Measurements from ENCODE around the gene PCDHB9.
"Not testable (repeated sequence)": the region's sequence is repeated elsewhere in the genome, so short reads cannot be mapped to it uniquely, and the experiment has no call there.

PCDHB9 gene

GRCh38 chr5:141186897-141187512, at the start of gene PCDHB9:
TSS of gene PCDHB9 (plus strand) at chr5:141187161. CDS start at chr5:141187319, 158 bp downstream.
- Mint-ChIP-seq H3K36me3 (peaks cover 18% of the 10 kb centered on the region), H3K27me3 (peaks cover 54% of the 10 kb centered on the region), H3K27ac (no peak within 1 kb of the TSS), H3K4me1 (ENCODE audit: low read depth) (peaks cover 4% of the 10 kb centered on the region), H3K9me3 (ENCODE audit: low read depth) (peaks cover 16% of the 10 kb centered on the region), H3K4me3 (peak within 1 kb of the TSS; percentile 1)

GRCh38 chr5:141137346-141137745, 49.6 kb upstream of the PCDHB9 start:
- peaks cover 28% of the 10 kb centered on the region for H3K27me3 Mint-ChIP-seq
- not testable (repeated sequence) for H3K36me3 Mint-ChIP-seq; H3K4me1 Mint-ChIP-seq (ENCODE audit: low read depth); H3K4me3 Mint-ChIP-seq; H3K27ac Mint-ChIP-seq
- peaks cover 17% of the 10 kb centered on the region for H3K9me3 Mint-ChIP-seq (ENCODE audit: low read depth)

- Mint-ChIP-seq H3K4me3 (no peak within 1 kb of the TSS), H3K36me3 (peaks cover 12% of the 10 kb centered on the region), H3K9me3 (ENCODE audit: low read depth) (peaks cover 13% of the 10 kb centered on the region), H3K4me1 (ENCODE audit: low read depth) (peaks cover 4% of the 10 kb centered on the region), H3K27ac (peak within 1 kb of the TSS; percentile 2), H3K27me3 (peaks cover 38% of the 10 kb centered on the region)
Observed at GRCh38 chr5:141149812-141150211, 37.1 kb upstream of the PCDHB9 start, which contains the start of gene PCDHB6. TSS of gene PCDHB6 (plus strand) at chr5:141150057. CDS start at chr5:141150258, 201 bp downstream.

- Mint-ChIP-seq H3K4me3 (no peak overlapping the region), H3K27me3 (peaks cover 34% of the 10 kb centered on the region), H3K27ac (no peak overlapping the region), H3K36me3 (peaks cover 12% of the 10 kb centered on the region), H3K4me1 (ENCODE audit: low read depth) (peaks cover 4% of the 10 kb centered on the region), H3K9me3 (ENCODE audit: low read depth) (peaks cover 13% of the 10 kb centered on the region)
Observed at GRCh38 chr5:141150224-141150992, 36.6 kb upstream of the PCDHB9 start.

- H3K36me3 Mint-ChIP-seq = peaks cover 12% of the 10 kb centered on the region
- H3K4me3 Mint-ChIP-seq = no peak overlapping the region
- H3K9me3 Mint-ChIP-seq (ENCODE audit: low read depth) = peaks cover 13% of the 10 kb centered on the region
- no peak overlapping the region for H3K27ac Mint-ChIP-seq
- H3K4me1 Mint-ChIP-seq (ENCODE audit: low read depth) = peaks cover 4% of the 10 kb centered on the region
- H3K27me3 Mint-ChIP-seq = peaks cover 37% of the 10 kb centered on the region
Observed at GRCh38 chr5:141150993-141151325, 36.0 kb upstream of the PCDHB9 start.

- H3K9me3 Mint-ChIP-seq (ENCODE audit: low read depth) = peaks cover 15% of the 10 kb centered on the region
- H3K4me1 Mint-ChIP-seq (ENCODE audit: low read depth); H3K4me3 Mint-ChIP-seq; H3K27ac Mint-ChIP-seq: not testable (repeated sequence)
- peaks cover 15% of the 10 kb centered on the region for H3K36me3 Mint-ChIP-seq
- H3K27me3 Mint-ChIP-seq = peaks cover 44% of the 10 kb centered on the region
Observed at GRCh38 chr5:141151632-141152031, 35.3 kb upstream of the PCDHB9 start.

- not testable (repeated sequence) for H3K4me3 Mint-ChIP-seq; H3K27ac Mint-ChIP-seq; H3K4me1 Mint-ChIP-seq (ENCODE audit: low read depth)
- peaks cover 16% of the 10 kb centered on the region for H3K36me3 Mint-ChIP-seq
- peaks cover 16% of the 10 kb centered on the region for H3K9me3 Mint-ChIP-seq (ENCODE audit: low read depth)
- H3K27me3 Mint-ChIP-seq = peaks cover 47% of the 10 kb centered on the region
Observed at GRCh38 chr5:141152096-141152495, 34.9 kb upstream of the PCDHB9 start.

- Mint-ChIP-seq H3K4me3 (no peak overlapping the region), H3K27ac (no peak overlapping the region), H3K9me3 (ENCODE audit: low read depth) (peaks cover 11% of the 10 kb centered on the region), H3K27me3 (peaks cover 42% of the 10 kb centered on the region), H3K4me1 (ENCODE audit: low read depth) (no peaks in the 10 kb centered on the region), H3K36me3 (peaks cover 13% of the 10 kb centered on the region)
Observed at GRCh38 chr5:141155540-141156374, 31.2 kb upstream of the PCDHB9 start.

- not testable (repeated sequence) for H3K4me3 Mint-ChIP-seq; H3K4me1 Mint-ChIP-seq (ENCODE audit: low read depth); H3K27ac Mint-ChIP-seq
- peaks cover 34% of the 10 kb centered on the region for H3K27me3 Mint-ChIP-seq
- peaks cover 11% of the 10 kb centered on the region for H3K9me3 Mint-ChIP-seq (ENCODE audit: low read depth)
- peaks cover 13% of the 10 kb centered on the region for H3K36me3 Mint-ChIP-seq
Observed at GRCh38 chr5:141157356-141157755, 29.6 kb upstream of the PCDHB9 start.

- Mint-ChIP-seq H3K27me3 (peaks cover 29% of the 10 kb centered on the region), H3K36me3 (peaks cover 13% of the 10 kb centered on the region)
- H3K4me3 Mint-ChIP-seq; H3K4me1 Mint-ChIP-seq (ENCODE audit: low read depth); H3K9me3 Mint-ChIP-seq (ENCODE audit: low read depth); H3K27ac Mint-ChIP-seq: not testable (repeated sequence)
Observed at GRCh38 chr5:141157901-141158300, 29.1 kb upstream of the PCDHB9 start.

- H3K27me3 Mint-ChIP-seq = peaks cover 35% of the 10 kb centered on the region
- H3K36me3 Mint-ChIP-seq = peaks cover 6% of the 10 kb centered on the region
- no peak within 1 kb of the TSS for H3K27ac Mint-ChIP-seq
- H3K4me3 Mint-ChIP-seq = no peak within 1 kb of the TSS
- H3K4me1 Mint-ChIP-seq (ENCODE audit: low read depth) = no peaks in the 10 kb centered on the region
- peaks cover 5% of the 10 kb centered on the region for H3K9me3 Mint-ChIP-seq (ENCODE audit: low read depth)
Observed at GRCh38 chr5:141172381-141173204, 14.4 kb upstream of the PCDHB9 start, which contains the start of gene PCDHB7. TSS of gene PCDHB7 (plus strand) at chr5:141172644. CDS start at chr5:141172836, 192 bp downstream.

GRCh38 chr5:141174291-141175104, 12.5 kb upstream of the PCDHB9 start:
- not testable (repeated sequence) for H3K27ac Mint-ChIP-seq; H3K9me3 Mint-ChIP-seq (ENCODE audit: low read depth); H3K4me1 Mint-ChIP-seq (ENCODE audit: low read depth); H3K36me3 Mint-ChIP-seq; H3K4me3 Mint-ChIP-seq
- peaks cover 23% of the 10 kb centered on the region for H3K27me3 Mint-ChIP-seq

GRCh38 chr5:141175933-141176332, 11.0 kb upstream of the PCDHB9 start:
- Mint-ChIP-seq H3K4me1 (ENCODE audit: low read depth) (no peaks in the 10 kb centered on the region), H3K4me3 (no peak overlapping the region), H3K27me3 (peaks cover 18% of the 10 kb centered on the region), H3K36me3 (peaks cover 5% of the 10 kb centered on the region), H3K27ac (no peak overlapping the region), H3K9me3 (ENCODE audit: low read depth) (no peaks in the 10 kb centered on the region)
